ENCODE data around the gene PTTG1IP.

The PTTG1IP gene

GRCh38 chr21:44835647-44835973 is 37.9 kb downstream of the PTTG1IP start:
- 85% methylated on average over 3 of the region's 8 CpGs for WGBS
- Histone ChIP-seq H2BK12ac (ENCODE audit: low read length in 2 of 2) (no peak overlapping the region), H3K14ac (ENCODE audit: low read length in 2 of 2) (no peak overlapping the region), H3K4ac (ENCODE audit: low read depth in 1 of 2, low read length in 2 of 2) (no peak overlapping the region), H3K18ac (ENCODE audit: low read depth in 1 of 2, low read length in 2 of 2) (no peak overlapping the region), H3K36me3 (ENCODE audit: control insufficient read depth in 1 of 2, insufficient read depth in 2 of 2, low read depth in 1 of 2, low read length in 2 of 2) (no peaks in the 10 kb centered on the region), H2AK5ac (ENCODE audit: low read length, severe bottlenecking) (no peak overlapping the region), H2BK15ac (ENCODE audit: low read depth, poor library complexity, severe bottlenecking) (no peak overlapping the region), H2AFZ (ENCODE audit: low read depth, low read length) (no peak overlapping the region), H4K8ac (ENCODE audit: low read length) (no peak overlapping the region), H2BK120ac (ENCODE audit: low read depth, low read length) (no peak overlapping the region), H3K9ac (ENCODE audit: low read length) (no peak overlapping the region), H2BK5ac (ENCODE audit: low read depth, low read length, poor library complexity, severe bottlenecking) (no peak overlapping the region), H3K23ac (ENCODE audit: low read length in 2 of 2) (no peak overlapping the region), H3K4me2 (ENCODE audit: low read length, poor library complexity, severe bottlenecking) (no peak overlapping the region), H3K4me3 (ENCODE audit: insufficient read depth in 1 of 2, low read depth in 1 of 2, low read length in 2 of 2) (no peak overlapping the region), H4K91ac (ENCODE audit: low read length) (no peak overlapping the region), H3K79me1 (replicated peaks; ENCODE audit: low read length, poor library complexity, severe bottlenecking) (no peaks in the 10 kb centered on the region), H3K9me3 (ENCODE audit: control insufficient read depth, low read length) (no peaks in the 10 kb centered on the region), H3K27me3 (ENCODE audit: control insufficient read depth in 1 of 2, insufficient read depth in 1 of 2, low read length in 2 of 2) (peaks cover 7 to 42% of the 10 kb centered on the region in 2 experiments), H3K4me1 (ENCODE audit: control insufficient read depth, insufficient read depth, low read depth, low read length) (peaks cover 8% of the 10 kb centered on the region), H3K27ac (ENCODE audit: low read length, poor library complexity, severe bottlenecking) (no peak overlapping the region)
- DNase-seq: no peak

DNA sequence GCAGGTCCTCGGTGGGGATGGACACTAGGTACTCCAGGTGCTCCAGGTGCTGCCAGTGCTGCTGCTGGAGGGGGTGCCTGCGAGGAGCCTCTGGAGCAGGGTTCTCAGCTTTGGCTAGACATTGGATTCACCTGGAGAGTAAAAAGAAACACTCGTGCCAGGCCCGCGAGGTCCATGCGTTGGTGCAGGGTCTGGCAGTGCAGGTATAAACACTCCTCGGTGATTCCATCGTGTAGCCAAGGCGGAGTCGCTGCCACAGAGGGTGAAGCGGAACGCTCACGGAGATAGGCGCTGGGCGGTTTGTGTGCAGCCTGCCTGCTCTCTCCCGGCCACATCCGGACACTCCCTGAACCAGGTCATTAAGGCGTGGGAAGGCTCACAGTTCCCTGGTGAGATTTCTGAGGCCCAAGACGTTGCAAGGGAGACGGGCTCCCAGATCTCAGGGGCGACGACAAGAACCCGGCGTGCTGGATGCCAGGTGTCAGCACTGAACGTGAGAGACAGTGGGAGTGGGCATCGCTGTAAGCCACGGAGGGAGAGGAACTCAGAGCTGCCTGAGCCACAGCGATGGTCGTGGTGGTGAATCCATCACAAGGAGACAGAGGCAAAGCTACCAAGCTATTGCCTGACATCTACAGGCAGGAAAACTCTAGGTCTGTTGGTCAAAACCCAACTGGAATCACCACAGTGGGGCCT is 38.4 kb downstream of the PTTG1IP start:
- H3K79me1 ChIP-seq (replicated peaks; ENCODE audit: low read length, poor library complexity, severe bottlenecking): no peaks in the 10 kb centered on the region
- no peak overlapping the region for H3K18ac ChIP-seq (ENCODE audit: low read depth in 1 of 2, low read length in 2 of 2)
- no peak overlapping the region for H3K4me3 ChIP-seq (ENCODE audit: insufficient read depth in 1 of 2, low read depth in 1 of 2, low read length in 2 of 2)
- H3K9ac ChIP-seq (ENCODE audit: low read length): no peak overlapping the region
- H3K27me3 ChIP-seq (ENCODE audit: control insufficient read depth in 1 of 2, insufficient read depth in 1 of 2, low read length in 2 of 2): peaks cover 5 to 37% of the 10 kb centered on the region in 2 experiments
- H2AK5ac ChIP-seq (ENCODE audit: low read length, severe bottlenecking): no peak overlapping the region
- H3K36me3 ChIP-seq (ENCODE audit: control insufficient read depth in 1 of 2, insufficient read depth in 2 of 2, low read depth in 1 of 2, low read length in 2 of 2): no peaks in the 10 kb centered on the region
- H2BK120ac ChIP-seq (ENCODE audit: low read depth, low read length): no peak overlapping the region
- H2BK15ac ChIP-seq (ENCODE audit: low read depth, poor library complexity, severe bottlenecking): no peak overlapping the region
- no peak overlapping the region for H4K91ac ChIP-seq (ENCODE audit: low read length)
- no peak overlapping the region for H3K23ac ChIP-seq (ENCODE audit: low read length in 2 of 2)
- no peak overlapping the region for H3K27ac ChIP-seq (ENCODE audit: low read length, poor library complexity, severe bottlenecking)
- no peak overlapping the region for H2BK5ac ChIP-seq (ENCODE audit: low read depth, low read length, poor library complexity, severe bottlenecking)
- H3K4me1 ChIP-seq (ENCODE audit: control insufficient read depth, insufficient read depth, low read depth, low read length): peaks cover 8% of the 10 kb centered on the region
- H3K14ac ChIP-seq (ENCODE audit: low read length in 2 of 2): no peak overlapping the region
- DNase-seq: no peak
- peaks cover 2% of the 10 kb centered on the region for H3K9me3 ChIP-seq (ENCODE audit: control insufficient read depth, low read length)
- no peak overlapping the region for H2BK12ac ChIP-seq (ENCODE audit: low read length in 2 of 2)
- 90% methylated on average over 29 of the region's 29 CpGs for WGBS
- no peak overlapping the region for H3K4me2 ChIP-seq (ENCODE audit: low read length, poor library complexity, severe bottlenecking)
- H3K4ac ChIP-seq (ENCODE audit: low read depth in 1 of 2, low read length in 2 of 2): no peak overlapping the region
- no peak overlapping the region for H4K8ac ChIP-seq (ENCODE audit: low read length)
- no peak overlapping the region for H2AFZ ChIP-seq (ENCODE audit: low read depth, low read length)

DNA sequence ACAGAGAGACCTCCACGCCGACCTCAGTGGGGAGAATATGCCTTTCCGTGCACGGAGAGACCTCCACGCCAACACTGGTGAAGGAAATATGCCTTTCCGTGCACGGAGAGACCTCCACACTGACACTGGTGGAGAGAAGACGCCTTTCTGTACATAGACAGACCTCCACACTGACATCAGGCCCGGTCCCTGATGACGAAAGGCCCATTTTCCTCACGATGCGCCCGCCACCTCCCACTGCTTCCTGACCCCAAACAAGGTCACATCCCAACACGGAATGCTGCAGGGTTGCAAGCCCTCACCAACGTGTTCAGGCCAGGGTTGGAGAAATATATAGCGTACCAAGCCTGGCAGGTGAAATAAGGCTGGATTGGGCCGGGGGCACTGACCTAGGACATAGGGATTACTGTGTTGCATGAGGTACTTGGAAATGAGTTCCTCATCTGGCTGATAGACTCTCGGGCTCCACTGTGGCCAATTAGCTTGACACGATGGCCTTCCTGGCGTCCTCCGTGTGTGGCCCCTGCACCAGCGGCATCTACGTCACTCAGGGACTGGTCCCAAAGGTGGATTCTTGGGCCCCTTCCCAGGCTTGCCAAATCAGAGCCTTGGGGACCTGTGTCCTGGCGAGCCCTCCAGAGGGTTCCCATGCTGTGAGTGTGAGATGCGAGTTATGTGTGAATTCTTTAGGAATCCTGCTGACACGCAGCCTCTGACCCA is 39.1 kb downstream of the PTTG1IP start:
- Histone ChIP-seq H3K79me1 (replicated peaks; ENCODE audit: low read length, poor library complexity, severe bottlenecking) (no peaks in the 10 kb centered on the region), H4K8ac (ENCODE audit: low read length) (no peak overlapping the region), H3K4me3 (ENCODE audit: insufficient read depth in 1 of 2, low read depth in 1 of 2, low read length in 2 of 2) (no peak overlapping the region), H2AFZ (ENCODE audit: low read depth, low read length) (no peak overlapping the region), H3K36me3 (ENCODE audit: control insufficient read depth in 1 of 2, insufficient read depth in 2 of 2, low read depth in 1 of 2, low read length in 2 of 2) (no peaks in the 10 kb centered on the region), H3K27ac (ENCODE audit: low read length, poor library complexity, severe bottlenecking) (no peak overlapping the region), H3K9ac (ENCODE audit: low read length) (no peak overlapping the region), H3K23ac (ENCODE audit: low read length in 2 of 2) (no peak overlapping the region), H2BK120ac (ENCODE audit: low read depth, low read length) (no peak overlapping the region), H2BK12ac (ENCODE audit: low read length in 2 of 2) (no peak overlapping the region), H3K9me3 (ENCODE audit: control insufficient read depth, low read length) (peaks cover 9% of the 10 kb centered on the region), H2BK15ac (ENCODE audit: low read depth, poor library complexity, severe bottlenecking) (no peak overlapping the region), H3K4ac (ENCODE audit: low read depth in 1 of 2, low read length in 2 of 2) (no peak overlapping the region), H3K18ac (ENCODE audit: low read depth in 1 of 2, low read length in 2 of 2) (no peak overlapping the region), H4K91ac (ENCODE audit: low read length) (no peak overlapping the region), H3K4me1 (ENCODE audit: control insufficient read depth, insufficient read depth, low read depth, low read length) (peaks cover 8% of the 10 kb centered on the region), H3K14ac (ENCODE audit: low read length in 2 of 2) (peak overlapping the region in 1 of 2 experiments; percentile 42), H3K27me3 (ENCODE audit: control insufficient read depth in 1 of 2, insufficient read depth in 1 of 2, low read length in 2 of 2) (peaks cover 8 to 36% of the 10 kb centered on the region in 2 experiments), H2BK5ac (ENCODE audit: low read depth, low read length, poor library complexity, severe bottlenecking) (no peak overlapping the region), H3K4me2 (ENCODE audit: low read length, poor library complexity, severe bottlenecking) (no peak overlapping the region), H2AK5ac (ENCODE audit: low read length, severe bottlenecking) (no peak overlapping the region)
- no peak for DNase-seq
- WGBS: 88% methylated on average over 26 of the region's 26 CpGs

DNA sequence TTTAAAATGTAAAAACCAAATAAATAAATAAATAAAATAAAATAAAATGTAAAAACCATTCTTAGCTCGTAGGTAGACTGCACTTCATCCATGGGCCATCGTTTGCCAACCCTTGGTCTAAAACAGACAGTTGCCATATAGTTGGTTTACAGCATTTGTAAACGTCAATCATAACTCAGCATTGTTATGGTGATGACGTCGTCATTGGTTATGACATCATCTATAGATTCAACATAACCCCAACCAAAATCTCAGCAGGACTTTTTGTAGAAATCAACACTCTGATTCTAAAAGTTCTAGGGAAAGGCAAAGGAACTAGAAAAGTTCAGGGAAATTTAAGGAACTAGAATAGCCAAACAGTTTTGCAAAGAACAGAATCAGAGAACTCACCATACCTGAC is 39.8 kb downstream of the PTTG1IP start:
- Histone ChIP-seq H2BK15ac (ENCODE audit: low read depth, poor library complexity, severe bottlenecking) (no peak overlapping the region), H3K4me3 (ENCODE audit: insufficient read depth in 1 of 2, low read depth in 1 of 2, low read length in 2 of 2) (no peak overlapping the region), H3K27ac (ENCODE audit: low read length, poor library complexity, severe bottlenecking) (no peak overlapping the region), H3K27me3 (ENCODE audit: control insufficient read depth in 1 of 2, insufficient read depth in 1 of 2, low read length in 2 of 2) (peaks cover 12 to 30% of the 10 kb centered on the region in 2 experiments), H3K18ac (ENCODE audit: low read depth in 1 of 2, low read length in 2 of 2) (no peak overlapping the region), H3K79me1 (replicated peaks; ENCODE audit: low read length, poor library complexity, severe bottlenecking) (no peaks in the 10 kb centered on the region), H3K23ac (ENCODE audit: low read length in 2 of 2) (no peak overlapping the region), H2AFZ (ENCODE audit: low read depth, low read length) (no peak overlapping the region), H2BK12ac (ENCODE audit: low read length in 2 of 2) (no peak overlapping the region), H3K4me2 (ENCODE audit: low read length, poor library complexity, severe bottlenecking) (no peak overlapping the region), H4K8ac (ENCODE audit: low read length) (no peak overlapping the region), H2BK5ac (ENCODE audit: low read depth, low read length, poor library complexity, severe bottlenecking) (no peak overlapping the region), H2AK5ac (ENCODE audit: low read length, severe bottlenecking) (no peak overlapping the region), H3K9me3 (ENCODE audit: control insufficient read depth, low read length) (peaks cover 16% of the 10 kb centered on the region), H3K4ac (ENCODE audit: low read depth in 1 of 2, low read length in 2 of 2) (no peak overlapping the region), H3K9ac (ENCODE audit: low read length) (no peak overlapping the region), H3K4me1 (ENCODE audit: control insufficient read depth, insufficient read depth, low read depth, low read length) (peaks cover 8% of the 10 kb centered on the region), H3K36me3 (ENCODE audit: control insufficient read depth in 1 of 2, insufficient read depth in 2 of 2, low read depth in 1 of 2, low read length in 2 of 2) (no peaks in the 10 kb centered on the region), H2BK120ac (ENCODE audit: low read depth, low read length) (no peak overlapping the region), H4K91ac (ENCODE audit: low read length) (no peak overlapping the region), H3K14ac (ENCODE audit: low read length in 2 of 2) (no peak overlapping the region)
- DNase-seq: no peak
- WGBS: 91% methylated on average over 5 of the region's 5 CpGs
